ENCODE data around the gene IFNG.

- TF ChIP-seq TAF1 (IDR thresholded peaks at IDR 0.05; ENCODE audit: borderline replicate concordance, low read depth, low read length) (no peak), POLR2A (IDR thresholded peaks at IDR 0.05; ENCODE audit: low read depth, low read length) (no peak)
Observed at GRCh38 chr12:68111995-68112394, 47.5 kb downstream of the IFNG start.
